Retinal pigment epithelial cell (primary cell): Measurements from ENCODE around the gene CTAGE1.

Source experiments
- DNase-seq: peaks from one replicate; pipeline ENCODE4 v3.0.0-alpha.2; 2010; ENCODE audit warnings: low read depth
- H3K4me3 ChIP-seq: 2 replicates; pipeline ENCODE4 v1.5.1; 2011; ENCODE audit warnings: mild to moderate bottlenecking, low read length, control low read depth, moderate library complexity
- CTCF ChIP-seq: conservative IDR thresholded peaks from 2 replicates; pipeline ENCODE4 v1.5.1; 2011; ENCODE audit warnings: low read depth, low read length, control low read depth, inconsistent platforms

The CTAGE1 gene

GRCh38 chr18:22423878-22424564 lies 6.3 kb upstream of the CTAGE1 start:
- no peak overlapping the region for H3K4me3 ChIP-seq
- no peak for DNase-seq
- no peak for TF ChIP-seq CTCF

- DNase-seq = no peak
- TF ChIP-seq CTCF = no peak
- no peak overlapping the region for H3K4me3 ChIP-seq
Measured at GRCh38 chr18:22422909-22423548, 5.3 kb upstream of the CTAGE1 start.

- no peak for DNase-seq
- no peak overlapping the region for H3K4me3 ChIP-seq
- TF ChIP-seq CTCF = no peak
Measured at GRCh38 chr18:22420652-22421051, 2.9 kb upstream of the CTAGE1 start.

DNA sequence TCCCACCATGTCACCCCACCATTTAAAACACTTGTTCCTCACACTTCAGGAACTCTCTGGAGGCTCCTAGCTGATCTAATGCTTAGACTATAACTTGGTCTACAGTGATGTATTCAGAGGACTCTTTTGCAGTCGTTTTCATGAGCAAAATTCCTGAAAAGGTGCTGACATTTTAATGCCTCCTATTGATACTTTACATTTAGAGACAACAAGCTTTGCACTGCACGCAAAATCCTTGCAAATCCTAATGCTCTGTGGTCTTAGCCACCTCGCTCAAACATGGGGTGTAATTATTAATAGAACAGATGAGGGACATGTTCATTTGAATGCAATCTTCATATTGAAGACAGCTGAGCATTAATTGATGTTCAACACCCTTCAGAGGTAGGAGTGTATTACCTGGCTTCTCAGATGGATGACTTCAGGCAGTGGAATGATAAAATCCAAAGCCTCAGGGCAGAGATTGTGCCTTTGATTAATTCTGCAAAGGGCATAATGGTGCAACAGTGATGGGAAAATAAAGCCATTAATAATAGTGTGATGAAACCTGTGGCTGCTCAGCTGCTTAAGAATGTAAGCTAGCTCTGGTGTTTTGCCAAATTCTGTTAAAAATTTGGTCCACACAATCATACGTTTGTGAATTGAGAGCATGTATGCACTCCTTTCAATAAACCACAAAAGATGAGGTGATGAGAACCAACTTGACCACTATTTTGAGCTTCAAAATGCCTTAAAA lies 5.4 kb downstream of the CTAGE1 start:
- H3K4me3 ChIP-seq = no peak overlapping the region
- peak; percentile 52 for DNase-seq
- no peak for TF ChIP-seq CTCF

DNA sequence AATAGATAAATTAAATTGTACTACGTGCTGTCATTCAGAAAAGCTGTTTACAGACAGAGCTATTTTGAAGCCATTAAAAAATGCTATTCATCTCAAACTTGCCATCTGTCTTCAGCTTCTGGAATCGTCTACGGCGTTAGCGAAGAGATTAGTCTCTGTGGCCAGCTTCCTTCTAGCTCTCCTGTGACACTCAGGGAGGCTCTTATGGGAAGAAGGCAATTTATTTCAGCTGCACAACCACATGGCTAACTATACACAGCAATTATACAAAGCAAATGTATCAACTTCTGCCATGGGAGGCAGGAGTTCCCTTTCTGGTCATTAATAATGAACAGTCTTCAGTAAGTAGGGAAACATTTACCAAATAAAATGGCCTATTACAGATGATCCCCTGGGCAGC lies 6.3 kb downstream of the CTAGE1 start:
- no peak for DNase-seq
- no peak for TF ChIP-seq CTCF
- H3K4me3 ChIP-seq = no peak overlapping the region

- H3K4me3 ChIP-seq = no peak overlapping the region
- TF ChIP-seq CTCF = no peak
- DNase-seq = no peak
Measured at GRCh38 chr18:22410126-22410525, 7.6 kb downstream of the CTAGE1 start.
